ENCODE data around the gene PAX8. TPM values are rescaled to one million over a fixed set of nuclear protein-coding genes. Genes with fewer than 3 reads are reported as not detected.
A peak's percentile ranks its signal among the peaks of the same experiment; 100 is the strongest.

The PAX8 gene
- total and polyA plus RNA-seq, 2 of the 13 experiments (the other 11 are each of a cell fraction or from before 2014, with no cell fraction given): 1.5 to 8.8 TPM

GRCh38 chr2:113218283-113219091, 60.2 kb downstream of the PAX8 start (continued):
- 0 out of 2 replicates have a peak, but pooled peaks have one; percentile 41 for TF ChIP-seq ARNTL (CRISPR knock-in tag; IDR thresholded peaks at IDR 0.05)
- 0 out of 2 replicates have a peak, but pooled peaks have one; percentile 52 for TF ChIP-seq YEATS4 (CRISPR knock-in tag; IDR thresholded peaks at IDR 0.05; ENCODE audit: borderline replicate concordance)
- TF ChIP-seq TBX2 (CRISPR knock-in tag; IDR thresholded peaks at IDR 0.05; ENCODE audit: borderline replicate concordance): 0 out of 2 replicates have a peak, but pooled peaks have one; percentile 14
- 0 out of 2 replicates have a peak, but pooled peaks have one; percentile 26 for TF ChIP-seq SOX13 (IDR thresholded peaks at IDR 0.05)
- peak in 1 of 2 experiments; percentile 83; a peak in 2 of 4 replicates for TF ChIP-seq SOX13 (CRISPR knock-in tag; conservative IDR thresholded peaks at IDR 0.05 in 1 of 2, IDR thresholded peaks at IDR 0.05 in 1 of 2)
- peak; percentile 82; the same call in 1 of the 2 replicates for TF ChIP-seq ZNF720 (CRISPR knock-in tag; IDR thresholded peaks at IDR 0.05)
- TF ChIP-seq ZNF276 (CRISPR knock-in tag; IDR thresholded peaks at IDR 0.05; ENCODE audit: low read depth): peak; percentile 15; the same call in 1 of the 2 replicates
- TF ChIP-seq SIX1 (CRISPR knock-in tag; IDR thresholded peaks at IDR 0.05; ENCODE audit: borderline replicate concordance): 0 out of 2 replicates have a peak, but pooled peaks have one; percentile 57
- peak; percentile 37 for TF ChIP-seq JARID2 (CRISPR knock-in tag; IDR thresholded peaks at IDR 0.05; ENCODE audit: insufficient replicate concordance)
- TF ChIP-seq GZF1 (CRISPR knock-in tag; IDR thresholded peaks at IDR 0.05): no peak
- no peak for TF ChIP-seq PTBP1 (IDR thresholded peaks at IDR 0.05; ENCODE audit: low read depth, low read length, poor library complexity, severe bottlenecking)
- TF ChIP-seq ZNF547 (CRISPR knock-in tag; IDR thresholded peaks at IDR 0.05): peak; percentile 45; the same call in 1 of the 2 replicates
- TF ChIP-seq IRF2 (CRISPR knock-in tag; IDR thresholded peaks at IDR 0.05): 0 out of 2 replicates have a peak, but pooled peaks have one; percentile 49
- peak; percentile 73 for TF ChIP-seq MED1 (CRISPR knock-in tag; IDR thresholded peaks at IDR 0.05)
- no peak for TF ChIP-seq KDM5B (CRISPR knock-in tag; IDR thresholded peaks at IDR 0.05; ENCODE audit: borderline replicate concordance)
- TF ChIP-seq ZNF317 (CRISPR knock-in tag; IDR thresholded peaks at IDR 0.05): 0 out of 2 replicates have a peak, but pooled peaks have one; percentile 9
- 0 out of 2 replicates have a peak, but pooled peaks have one; percentile 36 for TF ChIP-seq CHD4 (IDR thresholded peaks at IDR 0.05; ENCODE audit: borderline replicate concordance, low read length)
- TF ChIP-seq THAP7 (CRISPR knock-in tag; IDR thresholded peaks at IDR 0.05): no peak
- peak; percentile 67; the same call in 1 of the 2 replicates for TF ChIP-seq TCF7 (IDR thresholded peaks at IDR 0.05; ENCODE audit: low read depth)
- TF ChIP-seq SMYD3 (CRISPR knock-in tag; IDR thresholded peaks at IDR 0.05): 0 out of 2 replicates have a peak, but pooled peaks have one; percentile 30
- peak; percentile 50 for TF ChIP-seq ZNF644 (CRISPR knock-in tag; IDR thresholded peaks at IDR 0.05; ENCODE audit: low read depth)
- TF ChIP-seq ZNF563 (CRISPR knock-in tag; IDR thresholded peaks at IDR 0.05): no peak
- TF ChIP-seq SP4 (CRISPR knock-in tag; IDR thresholded peaks at IDR 0.05): peak; percentile 38; the same call in 1 of the 2 replicates
- TF ChIP-seq RBM22 (optimal IDR thresholded peaks at IDR 0.05; ENCODE audit: low read length): peak; percentile 95
- peak; percentile 79; the same call in 1 of the 2 replicates for TF ChIP-seq MIER3 (CRISPR knock-in tag; IDR thresholded peaks at IDR 0.05; ENCODE audit: borderline replicate concordance)
- TF ChIP-seq FOXP4 (CRISPR knock-in tag; IDR thresholded peaks at IDR 0.05): peak; percentile 94
